ENCODE results near the gene CCDC74B. TPM values are rescaled to one million over a fixed set of nuclear protein-coding genes. Genes with fewer than 3 reads are reported as not detected.

Gene CCDC74B
- total and polyA plus RNA-seq, 2 of the 8 experiments (the other 6 are each of a cell fraction or from before 2014, with no cell fraction given): 6.4 to 6.7 TPM

DNA sequence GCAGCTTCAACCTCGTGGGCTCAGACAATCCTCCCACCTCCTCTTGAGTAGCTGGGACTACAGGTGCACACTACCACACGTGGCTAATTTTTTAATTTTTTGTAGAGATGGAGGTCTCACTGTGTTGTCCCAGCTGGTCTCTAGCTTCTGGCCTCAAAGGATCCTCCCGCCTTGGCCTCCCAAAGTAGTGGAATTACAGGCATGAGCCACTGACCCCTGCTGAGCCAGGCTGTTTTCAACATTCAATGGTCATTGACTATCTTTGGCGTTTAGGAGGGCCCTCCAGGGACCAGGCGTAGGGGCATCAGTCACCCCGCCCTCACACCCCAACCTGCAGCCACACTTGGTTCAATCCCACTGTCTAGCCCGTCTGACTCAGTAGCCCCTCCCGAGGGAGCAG lies 42.4 kb upstream of the CCDC74B start:
- Histone ChIP-seq H4K20me1 (replicated peaks in 1 of 2; ENCODE audit: control insufficient read depth in 1 of 2, insufficient read depth in 2 of 2, low read length in 2 of 2) (no peaks in the 10 kb centered on the region), H3K23me2 (ENCODE audit: low read depth, low read length) (no peaks in the 10 kb centered on the region; the same call in 1 of the 2 replicates), H4K8ac (ENCODE audit: extremely low read depth, insufficient read depth, low read length) (no peak overlapping the region), H3K27ac (ENCODE audit: low read depth, low read length) (no peak overlapping the region), H3K4me3 (ENCODE audit: extremely low read depth in 1 of 4, insufficient read depth in 2 of 4, low read depth in 3 of 4, low read length in 4 of 4) (no peak overlapping the region), H3K14ac (ENCODE audit: insufficient read length) (no peak overlapping the region), H4K5ac (ENCODE audit: insufficient read length, low read depth, low read length) (no peak overlapping the region), H3K4me1 (replicated peaks in 1 of 4; ENCODE audit: control insufficient read depth in 3 of 4, insufficient read depth in 4 of 4, low read length in 3 of 4) (peaks cover 0 to 7% (median 3%) of the 10 kb centered on the region in 4 experiments; a peak in 4 of 7 replicates), H2BK20ac (ENCODE audit: low read length) (no peak overlapping the region), H3K9me3 (ENCODE audit: insufficient read depth in 2 of 2, low read depth in 1 of 2, low read length in 1 of 2) (no peaks in the 10 kb centered on the region), H3K27me3 (replicated peaks in 1 of 4; ENCODE audit: control insufficient read depth in 3 of 4, extremely low read depth in 1 of 4, insufficient read depth in 3 of 4, low read length in 3 of 4) (no peaks in the 10 kb centered on the region), H2AFZ (ENCODE audit: low read length) (no peak overlapping the region), H2BK12ac (ENCODE audit: low read depth, low read length) (no peak overlapping the region), H2AK5ac (ENCODE audit: low read depth, low read length) (no peak overlapping the region), H3K4ac (replicated peaks; ENCODE audit: insufficient read length, low read depth, low read length) (no peak overlapping the region), H3K79me2 (ENCODE audit: control insufficient read depth in 1 of 2, insufficient read depth in 2 of 2, low read length in 2 of 2) (peaks cover 0 to 2% of the 10 kb centered on the region in 2 experiments; a peak in 1 of 4 replicates), H3K23ac (ENCODE audit: insufficient read length) (no peak overlapping the region), H2BK5ac (ENCODE audit: low read depth, low read length) (no peak overlapping the region), H2BK120ac (replicated peaks; ENCODE audit: low read depth, low read length) (no peak overlapping the region), H2BK15ac (ENCODE audit: low read length) (no peak overlapping the region), H3K79me1 (ENCODE audit: low read depth, low read length) (no peaks in the 10 kb centered on the region), H3K9ac (replicated peaks in 1 of 4; ENCODE audit: extremely low read depth in 1 of 4, low read depth in 3 of 4, low read length in 3 of 4) (no peak overlapping the region), H4K91ac (replicated peaks; ENCODE audit: insufficient read length, low read length) (no peak overlapping the region), H3K18ac (ENCODE audit: extremely low read depth, low read length) (no peak overlapping the region), H3K56ac (replicated peaks; ENCODE audit: insufficient read length, low read depth, low read length) (no peak overlapping the region), H3K4me2 (ENCODE audit: insufficient read depth in 1 of 2, low read depth in 2 of 2, low read length in 2 of 2) (no peak overlapping the region), H3K36me3 (ENCODE audit: control insufficient read depth in 2 of 4, insufficient read depth in 4 of 4, low read length in 3 of 4) (peaks cover 0 to 4% (median 0%) of the 10 kb centered on the region in 4 experiments; a peak in 1 of 8 replicates)
- no peak for FAIRE-seq
- DNase-seq (ENCODE audit: low read depth in 1 of 2, low spot score in 2 of 2): no peak
- ChIA-PET CTCF (ENCODE audit: partially characterized antibody) (interaction anchor here (2.6 kb wide), 1 partner anchor 145 kb away, joined by 9 read pairs; no protein-coding TSS in a partner anchor), POLR2A (ENCODE audit: partially characterized antibody) (interaction anchor here (0.6 to 1.0 kb wide), 2 partner anchors 14 to 1300 kb away, joined by 3 read pairs; no protein-coding TSS in a partner anchor)
- WGBS, 2 experiments (ENCODE audit: extremely low coverage in 1 of 2, insufficient coverage in 1 of 2, insufficient read length in 1 of 2, insufficient replicate concordance in 2 of 2, low coverage in 1 of 2, low lambda C conversion rate in 2 of 2, missing lambda C conversion rate in 1 of 2): 89% methylated on average over 6 of the region's 8 CpGs; no CpG with 5 or more reads in 1 of the 2 experiments
- TF ChIP-seq, protein P1, sequence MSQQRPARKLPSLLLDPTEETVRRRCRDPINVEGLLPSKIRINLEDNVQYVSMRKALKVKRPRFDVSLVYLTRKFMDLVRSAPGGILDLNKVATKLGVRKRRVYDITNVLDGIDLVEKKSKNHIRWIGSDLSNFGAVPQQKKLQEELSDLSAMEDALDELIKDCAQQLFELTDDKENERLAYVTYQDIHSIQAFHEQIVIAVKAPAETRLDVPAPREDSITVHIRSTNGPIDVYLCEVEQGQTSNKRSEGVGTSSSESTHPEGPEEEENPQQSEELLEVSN (IDR thresholded peaks at IDR 0.05): no peak
- no peak for TF ChIP-seq USF2 (IDR thresholded peaks at IDR 0.05; ENCODE audit: low read length)

All from H1 (cell line).